ENCODE results near the gene BAIAP3.
A peak's percentile ranks its signal among the peaks of the same experiment; 100 is the strongest.

The BAIAP3 gene

DNA sequence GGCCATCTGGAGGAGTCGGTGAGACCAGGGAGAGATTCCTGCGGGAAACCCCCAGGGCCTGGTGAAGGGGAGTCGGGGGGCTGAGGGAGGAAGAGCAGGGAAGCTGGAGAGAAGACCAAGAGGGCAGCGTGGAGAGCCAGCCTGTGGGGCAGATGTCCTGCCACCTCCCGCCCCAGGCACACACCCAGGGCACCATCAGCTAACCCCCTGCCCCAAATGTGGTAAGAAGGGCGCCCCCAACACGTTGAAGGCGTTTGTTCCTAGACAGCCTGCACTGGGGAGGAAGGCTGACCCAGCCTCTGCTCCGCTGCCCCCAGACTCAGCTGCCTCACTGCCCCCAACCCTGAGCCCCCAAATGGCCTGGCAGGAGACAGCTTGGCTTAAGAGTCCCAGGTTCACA is 1.3 kb downstream of the BAIAP3 start:
- in situ Hi-C loops (cut with MboI; ENCODE audit: low pct_unique_long_range_greater_than_20kb, low sequenced_read_pairs, unreplicated experiment) = no loop called here
- TF ChIP-seq, protein P1, sequence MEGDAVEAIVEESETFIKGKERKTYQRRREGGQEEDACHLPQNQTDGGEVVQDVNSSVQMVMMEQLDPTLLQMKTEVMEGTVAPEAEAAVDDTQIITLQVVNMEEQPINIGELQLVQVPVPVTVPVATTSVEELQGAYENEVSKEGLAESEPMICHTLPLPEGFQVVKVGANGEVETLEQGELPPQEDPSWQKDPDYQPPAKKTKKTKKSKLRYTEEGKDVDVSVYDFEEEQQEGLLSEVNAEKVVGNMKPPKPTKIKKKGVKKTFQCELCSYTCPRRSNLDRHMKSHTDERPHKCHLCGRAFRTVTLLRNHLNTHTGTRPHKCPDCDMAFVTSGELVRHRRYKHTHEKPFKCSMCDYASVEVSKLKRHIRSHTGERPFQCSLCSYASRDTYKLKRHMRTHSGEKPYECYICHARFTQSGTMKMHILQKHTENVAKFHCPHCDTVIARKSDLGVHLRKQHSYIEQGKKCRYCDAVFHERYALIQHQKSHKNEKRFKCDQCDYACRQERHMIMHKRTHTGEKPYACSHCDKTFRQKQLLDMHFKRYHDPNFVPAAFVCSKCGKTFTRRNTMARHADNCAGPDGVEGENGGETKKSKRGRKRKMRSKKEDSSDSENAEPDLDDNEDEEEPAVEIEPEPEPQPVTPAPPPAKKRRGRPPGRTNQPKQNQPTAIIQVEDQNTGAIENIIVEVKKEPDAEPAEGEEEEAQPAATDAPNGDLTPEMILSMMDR (IDR thresholded peaks at IDR 0.05; ENCODE audit: extremely low read depth, insufficient read depth, missing control alignments) = no peak
- DNase-seq (ENCODE audit: low spot score) = no peak

DNA sequence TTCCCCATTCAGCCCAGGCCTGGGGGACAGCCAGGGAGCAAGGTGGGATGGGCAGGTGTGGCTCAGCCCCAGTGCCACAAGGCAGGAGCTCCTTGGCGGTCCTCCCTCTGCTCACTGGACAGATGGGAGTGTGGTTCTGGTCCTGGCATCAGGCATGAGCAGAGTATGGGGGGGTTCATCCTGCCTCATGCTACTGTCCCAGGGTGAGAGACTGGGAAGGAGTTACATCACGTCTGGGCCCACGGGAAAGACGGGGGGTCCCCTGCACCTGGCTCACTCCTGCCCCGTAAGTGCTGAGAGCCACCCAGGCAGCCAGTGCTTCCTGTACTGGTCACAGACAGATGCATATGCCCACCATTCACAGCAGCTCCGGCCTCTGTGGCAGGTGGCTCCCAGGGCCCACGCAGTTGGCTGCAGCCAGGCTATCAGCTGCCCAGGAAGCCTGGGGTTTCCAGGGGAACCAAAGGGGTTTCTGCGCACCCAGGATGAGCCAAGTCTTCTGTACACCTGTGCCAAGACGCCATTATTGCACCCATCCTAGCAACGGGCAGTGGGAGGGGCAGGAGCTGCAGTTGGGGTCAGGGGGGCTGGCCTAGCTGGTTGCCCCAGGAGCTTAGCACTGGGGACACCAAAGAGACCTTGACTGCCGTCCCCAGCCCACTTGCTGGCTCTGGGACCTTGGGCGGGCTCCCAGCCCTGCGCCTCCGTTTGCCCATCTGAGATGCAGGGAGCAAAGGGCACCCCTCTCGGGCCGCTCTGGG is 1.9 kb downstream of the BAIAP3 start:
- TF ChIP-seq, protein P1 (IDR thresholded peaks at IDR 0.05; ENCODE audit: extremely low read depth, insufficient read depth, missing control alignments) = no peak
- in situ Hi-C loops (cut with MboI; ENCODE audit: low pct_unique_long_range_greater_than_20kb, low sequenced_read_pairs, unreplicated experiment) = no loop called here
- DNase-seq (ENCODE audit: low spot score) = no peak

DNA sequence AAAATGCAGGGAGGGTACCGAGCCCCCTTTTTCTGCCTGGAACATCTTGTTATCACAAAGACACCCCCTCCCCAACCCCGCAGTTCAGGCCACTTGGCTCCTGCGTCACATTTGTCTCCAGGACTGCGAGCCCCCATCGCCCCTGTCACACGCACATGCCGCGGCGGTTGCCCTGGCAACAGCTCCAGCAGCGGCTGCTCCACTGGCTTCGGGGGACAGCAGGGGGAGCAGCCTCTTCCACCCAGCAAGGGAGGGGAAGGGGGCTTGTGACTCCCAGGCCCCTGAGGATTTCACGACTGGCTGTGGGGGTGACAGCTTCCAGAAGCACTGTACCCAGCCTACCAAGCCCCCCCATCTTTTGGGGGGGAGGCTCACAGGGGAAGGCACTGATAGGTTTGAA is 2.6 kb downstream of the BAIAP3 start:
- in situ Hi-C loops (cut with MboI; ENCODE audit: low pct_unique_long_range_greater_than_20kb, low sequenced_read_pairs, unreplicated experiment) = no loop called here
- DNase-seq (ENCODE audit: low spot score) = no peak
- TF ChIP-seq, protein P1 (IDR thresholded peaks at IDR 0.05; ENCODE audit: extremely low read depth, insufficient read depth, missing control alignments) = no peak

DNA sequence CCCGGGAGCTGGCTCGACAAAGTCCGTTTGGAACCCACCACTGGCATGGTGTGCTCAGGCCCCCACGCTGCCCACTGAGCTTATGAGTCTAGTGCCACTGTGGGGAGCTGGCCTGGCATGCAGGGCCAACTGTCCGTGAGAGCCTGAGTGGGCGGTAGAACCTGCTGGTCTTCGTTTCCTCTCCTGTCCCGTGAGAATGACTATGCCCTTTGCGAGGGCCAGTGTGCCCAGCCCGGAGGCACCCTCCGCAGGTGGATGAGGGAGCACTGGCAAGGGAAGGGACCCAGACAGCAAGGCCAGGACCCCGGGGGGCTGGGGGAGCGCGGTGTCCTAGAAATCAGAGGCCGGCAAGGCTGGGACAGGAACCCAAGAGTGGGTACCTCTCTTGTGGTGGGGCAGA is 3.2 kb downstream of the BAIAP3 start:
- in situ Hi-C loops (cut with MboI; ENCODE audit: low pct_unique_long_range_greater_than_20kb, low sequenced_read_pairs, unreplicated experiment) = no loop called here
- no peak for DNase-seq (ENCODE audit: low spot score)
- TF ChIP-seq, protein P1 (IDR thresholded peaks at IDR 0.05; ENCODE audit: extremely low read depth, insufficient read depth, missing control alignments) = no peak

DNA sequence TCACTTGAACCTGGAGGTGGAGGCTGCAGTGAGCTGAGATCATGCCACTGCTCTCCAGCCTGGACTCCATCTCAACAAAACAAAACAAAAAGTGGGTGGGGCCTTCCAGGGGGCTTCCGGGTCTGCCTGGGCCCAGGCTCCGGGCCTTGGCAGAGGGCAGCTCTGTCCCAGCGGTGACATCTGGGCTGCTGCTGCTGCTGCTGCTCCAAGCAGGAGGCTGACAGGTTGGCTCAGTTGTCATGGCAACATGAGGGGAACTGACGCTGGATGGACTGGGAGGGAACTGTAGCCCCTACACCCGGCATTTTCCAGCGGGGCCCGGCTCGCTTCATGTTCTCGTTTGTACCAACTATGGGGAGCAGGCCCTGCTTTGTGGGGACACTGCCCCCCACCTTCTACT is 4.0 kb downstream of the BAIAP3 start:
- in situ Hi-C loops (cut with MboI; ENCODE audit: low pct_unique_long_range_greater_than_20kb, low sequenced_read_pairs, unreplicated experiment) = no loop called here
- DNase-seq (ENCODE audit: low spot score) = no peak
- TF ChIP-seq, protein P1 (IDR thresholded peaks at IDR 0.05; ENCODE audit: extremely low read depth, insufficient read depth, missing control alignments) = no peak

DNA sequence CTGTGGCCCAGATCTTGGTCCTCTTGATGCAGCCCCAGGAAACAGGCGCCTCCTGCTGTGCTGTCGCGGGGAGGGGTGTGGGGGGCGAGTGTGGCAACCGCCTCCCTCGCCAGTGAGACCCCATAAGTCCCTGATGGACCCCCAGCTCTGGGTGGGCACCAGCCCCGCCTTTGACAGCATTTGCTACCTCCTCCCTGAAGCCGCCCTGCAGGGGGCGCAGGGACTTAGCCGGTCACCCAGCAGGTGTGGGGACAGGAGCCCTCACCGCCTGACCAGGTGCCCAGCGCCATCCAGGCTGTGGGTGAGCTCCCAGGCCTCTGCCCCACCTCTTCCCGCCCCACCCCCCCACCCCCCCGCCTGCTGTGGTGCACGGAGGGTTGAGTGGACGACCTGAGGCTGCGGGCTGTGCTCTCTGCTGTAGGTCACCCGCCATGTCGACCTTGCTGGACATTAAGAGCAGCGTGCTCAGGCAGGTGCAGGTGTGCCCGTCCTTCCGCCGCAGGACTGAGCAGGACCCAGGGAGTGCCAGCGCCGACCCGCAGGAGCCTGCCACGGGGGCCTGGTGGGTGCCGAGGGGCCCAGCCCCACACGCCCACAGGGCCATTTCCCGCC is 4.8 kb downstream of the BAIAP3 start:
- in situ Hi-C loops (cut with MboI; ENCODE audit: low pct_unique_long_range_greater_than_20kb, low sequenced_read_pairs, unreplicated experiment) = no loop called here
- no peak for DNase-seq (ENCODE audit: low spot score)
- TF ChIP-seq, protein P1 (IDR thresholded peaks at IDR 0.05; ENCODE audit: extremely low read depth, insufficient read depth, missing control alignments) = peak; percentile 62
